Left cardiac atrium (tissue), 4 donors: ENCODE data around the gene MEF2C. TPM values are rescaled to one million over a fixed set of nuclear protein-coding genes. Genes with fewer than 3 reads are reported as not detected.
A peak's percentile ranks its signal among the peaks of the same experiment; 100 is the strongest.

Experiments
- ATAC-seq, 2 donors: fragments of 200-7000 bp; cut with Tn5 transposase; one replicate each; pipeline ENCODE4 v1.9.1; 2020; ENCODE audit warnings: mild to moderate bottlenecking in 2 of 2, moderate library complexity in 2 of 2
- DNase-seq: peaks from one replicate; pipeline ENCODE4 v3.0.0-alpha.2; 2020
- intact Hi-C, 2 donors: fragments of 100-400 bp; cut with DNase I; formaldehyde crosslinking; loops; one replicate each; pipeline versions ENCODE4 v1.14.1 to v1.15.1; 2022 to 2023
- total RNA-seq, 2 donors: library from RNA; stranded (reverse); fragmentation: NEBNext Ultra II Directional; extraction: Animal tissue kit (Norgen Biotek cat#: 25700); gene quantifications; one replicate each; pipeline ENCODE4 v1.2.1, GENCODE V29; 2021
- donor health status: DM: no; HTN: yes; CAD: no.
- donor health status: DM: no; HTN: yes; CAD: no; lungs with severe emphysema.
- donor health status: DM: yes; HTN: yes; CAD: no.
- donor health status: Dilated cardiomyopathy.

MEF2C gene
- total RNA-seq, 2 donors from 2014 or later, result 48.3 to 53.7 TPM

DNA sequence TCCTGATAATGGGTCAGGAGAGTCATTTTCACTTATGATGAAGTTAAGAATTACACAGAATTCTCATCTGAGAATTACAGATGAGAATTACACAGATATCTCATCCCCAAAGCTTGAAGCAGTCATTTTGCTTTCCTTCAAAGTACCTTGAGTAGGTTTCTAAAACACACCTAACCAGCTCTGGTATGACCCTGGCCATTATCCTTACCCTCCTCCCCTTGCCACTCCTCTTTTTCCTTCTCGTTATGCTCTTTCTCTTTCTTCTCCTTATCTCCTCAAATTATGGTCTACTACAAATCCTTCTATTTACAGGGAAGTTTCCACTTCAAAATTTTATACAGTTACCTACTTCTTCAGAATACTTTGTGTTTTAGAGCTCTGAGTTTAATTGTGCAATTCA is 44.5 kb downstream of the MEF2C start:
- intact Hi-C loops, result loop anchor here (10.0 kb wide), 2 partner anchors 46 to 104 kb away; partner anchors contain the start of gene MEF2C (in 1 of the 2)

GRCh38 chr5:88837817-88838216 is 45.2 kb downstream of the MEF2C start:
- DNase-seq (no peak), ATAC-seq (no peak)
- intact Hi-C loops, result loop anchor here (10.0 kb wide), 2 partner anchors 47 to 103 kb away; partner anchors contain the start of gene MEF2C (in 1 of the 2)

More for the DNA sequence above, 44.5 kb downstream of the MEF2C start:
- ATAC-seq (no peak), DNase-seq (no peak)

GRCh38 chr5:88837222-88837621 is 45.8 kb downstream of the MEF2C start:
- ATAC-seq (no peak), DNase-seq (no peak)
- intact Hi-C loops, result loop anchor here (10.0 kb wide), 2 partner anchors 48 to 102 kb away; partner anchors contain the start of gene MEF2C (in 1 of the 2)

DNA sequence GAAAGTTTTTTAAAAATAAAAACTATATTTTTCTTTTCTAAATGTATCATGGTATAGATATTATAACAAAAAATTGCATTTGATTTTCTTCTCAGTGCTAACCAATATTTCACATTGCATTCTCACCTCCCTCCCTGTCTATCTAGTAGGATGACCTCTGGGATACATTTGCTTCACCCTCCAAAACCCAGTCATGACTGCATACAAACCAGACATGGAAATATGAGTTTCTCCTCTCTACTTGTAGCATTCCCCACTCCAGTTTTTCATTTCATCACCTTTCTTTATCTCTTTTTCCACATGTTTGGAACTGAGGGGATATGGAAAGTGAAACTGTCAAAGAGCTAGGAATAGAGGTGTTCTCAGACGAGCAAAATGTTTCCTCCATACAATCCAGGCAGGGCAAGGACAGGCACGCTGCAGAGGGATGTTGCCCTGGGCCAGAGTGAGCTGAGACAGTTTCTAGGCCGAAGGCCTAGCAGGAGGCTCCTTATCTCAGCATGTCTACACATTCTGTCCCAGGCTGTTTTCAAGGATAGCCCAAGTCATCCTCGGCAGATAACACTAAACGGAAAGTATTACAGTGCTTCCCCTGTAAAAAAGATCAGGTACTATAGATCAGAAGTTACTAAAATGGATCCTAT is 46.7 kb downstream of the MEF2C start:
- intact Hi-C loops, result loop anchor here (10.0 kb wide), 2 partner anchors 48 to 102 kb away; partner anchors contain the start of gene MEF2C (in 1 of the 2)
- peak; percentile 36 for DNase-seq
- ATAC-seq, result peak; percentile 88 to 92

- DNase-seq (no peak), ATAC-seq (no peak)
- intact Hi-C loops, result loop anchor here (10.0 kb wide), 2 partner anchors 50 to 100 kb away; partner anchors contain the start of gene MEF2C (in 1 of the 2)
Measured at GRCh38 chr5:88834499-88834898, 48.5 kb downstream of the MEF2C start.

DNA sequence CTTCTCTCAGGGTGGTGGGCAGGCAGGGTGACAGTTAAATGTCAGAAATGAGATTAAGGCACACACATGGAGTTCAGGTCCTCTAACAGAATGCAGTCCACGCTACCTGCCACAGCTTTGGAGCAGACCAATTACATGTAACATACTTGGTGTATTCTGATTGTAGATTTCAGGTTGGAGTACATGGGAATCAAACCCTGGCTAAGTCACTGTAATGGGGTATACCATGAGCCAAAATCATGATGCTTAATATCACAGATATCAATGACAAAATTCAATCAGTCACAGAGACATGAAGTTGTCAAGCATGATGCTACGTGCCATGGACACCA is 48.9 kb downstream of the MEF2C start:
- DNase-seq (no peak), ATAC-seq (no peak)
- intact Hi-C loops, result loop anchor here (10.0 kb wide), 2 partner anchors 51 to 99 kb away; partner anchors contain the start of gene MEF2C (in 1 of the 2)

DNA sequence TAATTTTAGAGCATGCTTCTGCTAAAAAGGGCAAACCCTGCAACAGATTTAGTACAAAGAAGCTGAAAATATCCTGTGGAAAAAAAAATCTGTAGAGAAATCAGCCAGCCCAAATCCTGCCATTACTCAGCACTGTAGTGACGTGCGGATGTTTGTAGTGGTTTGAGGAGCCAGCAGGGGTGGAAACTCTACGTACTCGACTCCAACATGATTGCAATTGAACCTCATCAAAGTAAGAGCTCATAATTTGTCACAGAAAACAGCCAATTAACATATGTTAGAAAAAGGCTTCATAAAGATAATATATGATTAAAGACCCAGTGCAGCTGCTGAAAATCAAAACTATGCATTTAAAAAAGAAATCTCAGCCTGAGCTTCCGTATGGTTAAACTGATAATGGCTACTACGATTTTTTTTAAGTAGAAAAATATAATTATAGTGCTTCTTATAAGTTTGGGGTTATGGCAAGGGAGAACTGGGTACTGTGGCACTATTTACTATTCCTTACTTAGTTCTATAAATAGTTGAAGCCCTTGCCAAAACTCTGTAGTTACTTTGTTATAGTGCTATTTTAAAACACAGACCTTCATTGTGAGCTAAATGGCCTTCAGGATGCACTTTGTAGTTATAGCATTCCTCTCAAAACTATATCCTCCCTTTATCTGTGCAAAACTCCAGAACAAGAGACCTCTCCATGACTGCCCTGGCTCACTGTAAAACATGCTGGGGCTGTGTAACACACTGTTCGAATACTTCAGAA is 49.4 kb downstream of the MEF2C start:
- ATAC-seq, result peak; percentile 77
- intact Hi-C loops, result loop anchor here (10.0 kb wide), 2 partner anchors 51 to 99 kb away; partner anchors contain the start of gene MEF2C (in 1 of the 2)
- DNase-seq, result peak; percentile 61

- DNase-seq (no peak), ATAC-seq (no peak)
- intact Hi-C loops, result loop anchor here (10.0 kb wide), 2 partner anchors 53 to 97 kb away; partner anchors contain the start of gene MEF2C (in 1 of the 2)
Measured at GRCh38 chr5:88831816-88832215, 51.2 kb downstream of the MEF2C start.

DNA sequence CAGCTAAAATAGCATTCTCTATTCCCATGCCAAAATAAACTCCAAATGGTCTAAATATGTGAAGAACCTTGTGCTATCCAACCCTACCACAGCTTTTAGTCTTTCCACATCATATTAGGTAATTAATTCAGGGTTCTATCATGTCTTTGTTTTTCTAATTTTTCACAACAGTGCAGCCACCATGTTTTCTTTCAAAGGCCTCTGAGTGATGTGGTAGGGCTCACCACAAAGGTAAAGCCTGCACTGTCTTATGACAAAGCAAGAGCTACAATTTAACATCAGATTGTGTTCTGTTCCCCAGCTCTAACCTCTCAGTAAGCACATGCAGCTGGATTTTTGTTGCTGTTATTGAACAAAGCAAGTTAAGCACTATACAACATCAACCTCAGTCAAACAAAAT is 52.4 kb downstream of the MEF2C start:
- no peak for ATAC-seq
- DNase-seq, result no peak
- intact Hi-C loops, result loop anchor here (10.0 kb wide), 2 partner anchors 54 to 96 kb away; partner anchors contain the start of gene MEF2C (in 1 of the 2)

DNA sequence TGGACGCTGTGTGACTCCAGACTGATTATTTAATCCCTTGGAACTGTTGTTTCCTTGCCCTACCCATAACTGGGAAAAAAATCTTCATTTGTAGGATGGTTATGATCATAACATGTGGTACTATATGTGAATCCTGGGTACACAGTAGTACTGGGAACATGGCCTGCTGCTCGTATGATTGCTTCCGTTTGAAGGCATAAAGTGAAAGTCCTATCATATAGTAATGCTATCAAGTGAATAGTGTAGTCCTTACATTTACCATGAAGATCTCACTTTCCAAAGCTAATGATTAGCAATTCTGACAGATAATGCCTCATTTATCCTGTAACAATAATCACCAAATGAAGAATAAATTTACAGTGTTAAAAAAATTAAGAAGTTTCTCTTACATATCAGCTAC is 53.2 kb downstream of the MEF2C start:
- ATAC-seq, result no peak
- intact Hi-C loops, result loop anchor here (5.0 to 10.0 kb wide), 4 partner anchors 42 to 95 kb away; partner anchors contain the start of gene MEF2C (in 2 of the 2)
- DNase-seq, result no peak

DNA sequence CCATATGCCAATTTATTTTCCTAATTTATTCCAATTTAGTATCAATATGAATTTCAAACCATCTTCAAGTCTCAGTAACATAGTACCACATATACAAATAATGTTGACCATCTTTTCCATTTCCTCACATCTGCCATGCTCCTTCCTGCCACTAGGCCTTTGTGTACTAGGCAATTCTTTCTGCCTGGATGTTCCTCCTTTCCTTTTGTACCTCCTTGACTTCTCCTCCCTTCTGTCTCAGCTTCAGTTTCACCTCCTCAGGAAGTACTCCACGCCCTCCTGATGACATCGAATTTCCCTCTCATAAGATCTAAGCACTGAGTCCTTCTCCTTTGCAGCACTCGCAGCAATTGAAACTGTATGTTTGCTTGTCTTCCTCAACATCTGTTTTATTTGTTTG is 53.9 kb downstream of the MEF2C start:
- ATAC-seq (peak; percentile 6 to 28), DNase-seq (no peak)
- intact Hi-C loops, result loop anchor here in 1 of 2 donors (5.0 kb wide), 2 partner anchors 42 to 53 kb away; partner anchors contain the start of gene MEF2C

DNA sequence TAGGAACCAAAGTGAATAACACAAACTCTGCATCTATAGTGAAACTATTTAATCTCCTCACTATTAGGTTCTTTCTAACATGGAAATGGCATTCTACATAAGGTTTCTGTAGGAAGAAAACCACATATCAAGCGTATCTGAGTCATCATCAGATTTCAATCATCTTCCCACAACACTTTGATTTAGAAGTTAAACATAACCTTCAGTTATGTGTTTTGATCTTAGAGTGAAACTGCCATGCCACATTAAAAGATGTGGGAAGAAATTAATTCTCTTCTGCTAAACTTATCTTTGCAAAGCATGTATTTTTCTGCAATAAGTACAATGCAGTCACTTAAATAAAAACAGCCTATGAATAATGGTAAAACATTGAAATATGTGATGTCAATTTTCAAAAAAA is 55.0 kb downstream of the MEF2C start:
- intact Hi-C loops, result loop anchor here in 1 of 2 donors (5.0 kb wide), 2 partner anchors 41 to 54 kb away; partner anchors contain the start of gene MEF2C
- DNase-seq, result no peak
- ATAC-seq, result no peak

DNA sequence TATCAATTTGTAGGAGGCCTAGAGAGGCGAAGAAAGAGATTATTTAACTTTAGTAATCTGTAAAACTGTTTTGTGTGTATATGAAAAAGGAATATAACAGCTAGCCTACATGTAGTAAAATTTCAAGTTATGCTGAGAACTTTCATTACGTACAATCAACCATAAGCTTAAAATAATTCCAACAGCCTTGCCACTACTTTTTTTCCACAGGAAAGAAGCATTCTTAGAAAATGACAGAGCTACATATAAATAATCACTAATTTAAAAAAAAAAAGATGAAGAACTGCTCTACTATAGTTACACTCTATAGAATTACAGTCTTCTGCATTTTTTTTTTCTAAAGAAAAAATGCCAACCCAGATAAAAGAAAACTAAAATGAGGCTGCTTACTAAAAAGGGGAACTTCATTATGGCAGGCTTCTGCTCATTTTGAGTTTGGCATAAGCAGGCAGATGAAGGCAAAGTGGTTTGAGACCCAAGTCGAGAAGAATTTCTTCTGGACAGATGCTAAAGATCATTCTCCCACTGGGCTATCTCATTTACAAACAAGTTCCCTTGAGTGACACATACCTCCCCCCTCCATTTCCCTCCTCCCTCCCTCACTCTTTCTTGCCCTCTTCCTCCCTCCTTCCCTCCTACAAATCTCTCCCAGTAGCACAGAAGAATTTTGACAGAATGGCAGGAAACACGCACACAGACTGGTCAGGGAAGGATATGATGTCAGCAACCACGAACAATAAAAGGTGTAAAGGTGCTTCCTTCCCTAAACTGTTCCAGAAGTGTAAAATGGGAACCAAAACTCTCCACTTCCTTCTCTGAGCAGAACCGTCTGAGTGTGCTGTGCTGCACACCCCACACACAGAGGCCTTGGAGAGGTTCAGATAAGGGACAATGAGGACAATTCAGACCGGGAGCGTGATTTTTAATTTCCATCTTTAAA is 56.1 kb downstream of the MEF2C start:
- DNase-seq, result peak; percentile 45
- ATAC-seq, result peak; percentile 80 to 87
- intact Hi-C loops, result loop anchor here in 1 of 2 donors (5.0 kb wide), 2 partner anchors 40 to 55 kb away; partner anchors contain the start of gene MEF2C

DNA sequence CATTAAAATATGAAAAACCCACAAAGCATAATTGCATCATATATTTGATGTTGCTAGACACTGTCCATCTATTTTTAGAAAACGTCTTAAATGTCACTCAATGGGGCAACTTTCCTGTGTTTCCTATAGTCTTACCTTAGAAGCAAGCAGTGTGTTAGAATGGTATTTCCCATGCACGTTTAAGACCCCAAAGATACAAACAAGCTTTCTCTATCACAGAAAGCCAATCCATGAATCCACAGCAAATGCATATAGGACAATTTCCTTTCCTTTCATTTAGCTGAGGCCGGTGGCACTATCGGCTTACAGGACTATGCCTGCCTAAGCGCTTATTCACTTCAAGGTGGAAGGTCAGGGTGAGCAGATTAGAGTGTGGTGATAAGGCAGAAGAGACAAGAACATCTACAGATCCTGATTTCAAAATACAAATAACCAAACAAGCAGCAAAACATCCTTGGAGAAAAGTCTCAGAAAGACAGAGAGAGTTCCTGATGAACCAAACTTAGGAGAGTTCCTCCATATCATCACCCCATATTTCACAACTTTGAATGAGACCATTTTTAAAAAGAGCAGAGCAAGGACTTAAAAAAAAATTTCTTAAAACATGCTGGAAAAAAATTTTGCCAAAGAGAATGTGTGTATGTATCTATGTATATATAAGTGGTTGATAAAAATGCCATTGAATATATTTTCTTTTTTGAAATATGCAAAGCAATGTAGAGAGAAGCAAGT is 57.2 kb downstream of the MEF2C start:
- intact Hi-C loops, result loop anchor here in 1 of 2 donors (5.0 kb wide), 2 partner anchors 38 to 57 kb away; partner anchors contain the start of gene MEF2C
- DNase-seq, result no peak
- no peak for ATAC-seq

DNA sequence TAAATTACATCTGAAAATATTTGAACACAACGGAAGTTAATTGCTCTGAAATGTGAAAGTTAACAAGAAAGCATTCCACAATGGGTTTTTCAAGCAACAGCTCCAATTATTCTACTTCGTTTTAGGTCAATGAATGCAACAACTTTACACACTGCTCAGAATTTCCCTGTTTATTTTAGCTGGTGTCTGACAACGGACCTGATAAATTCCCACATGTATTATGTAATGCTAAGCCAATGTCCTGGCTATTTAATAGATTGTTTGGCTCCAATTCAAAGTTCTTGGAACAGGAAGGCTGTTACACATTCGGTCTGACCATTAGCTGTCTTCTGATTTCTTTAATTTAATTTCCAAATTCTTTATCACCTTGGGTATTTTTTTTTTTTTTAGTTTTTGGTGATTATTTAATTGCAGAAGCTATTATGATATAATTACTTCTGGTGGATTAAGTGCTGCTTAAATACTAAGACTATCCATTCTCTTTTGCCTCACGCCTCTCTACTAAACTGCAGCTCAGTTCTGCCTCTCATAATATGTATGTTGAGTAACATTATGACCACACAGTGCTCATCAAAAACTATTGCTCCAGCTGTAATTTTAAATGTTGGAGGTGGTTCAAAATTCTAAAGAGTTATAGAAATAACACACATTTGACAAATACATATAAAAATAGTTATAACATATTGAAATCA is 57.9 kb downstream of the MEF2C start:
- intact Hi-C loops, result loop anchor here in 1 of 2 donors (5.0 kb wide), 2 partner anchors 38 to 57 kb away; partner anchors contain the start of gene MEF2C
- ATAC-seq, result peak; percentile 62 to 65

DNA sequence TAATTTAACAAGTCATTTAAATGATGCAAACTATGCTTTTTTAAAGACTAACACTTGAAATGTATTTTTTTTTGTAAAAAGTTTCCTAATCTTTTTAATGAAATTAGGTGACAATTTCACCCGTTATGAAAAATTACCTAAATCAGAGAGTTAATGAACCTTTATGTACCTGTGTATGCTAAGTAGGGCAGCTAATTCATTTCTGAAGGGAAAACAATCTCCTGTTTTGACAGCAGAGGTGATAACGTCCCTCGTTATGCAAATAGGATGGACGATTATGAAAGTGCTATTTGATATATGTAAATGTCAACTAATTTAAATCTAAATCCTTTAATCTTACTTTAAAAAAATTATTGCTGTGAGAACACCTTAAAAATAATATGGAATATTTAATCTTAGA is 58.8 kb downstream of the MEF2C start:
- ATAC-seq (no peak), DNase-seq (no peak)

More for the DNA sequence above, 57.9 kb downstream of the MEF2C start:
- no peak for DNase-seq

DNA sequence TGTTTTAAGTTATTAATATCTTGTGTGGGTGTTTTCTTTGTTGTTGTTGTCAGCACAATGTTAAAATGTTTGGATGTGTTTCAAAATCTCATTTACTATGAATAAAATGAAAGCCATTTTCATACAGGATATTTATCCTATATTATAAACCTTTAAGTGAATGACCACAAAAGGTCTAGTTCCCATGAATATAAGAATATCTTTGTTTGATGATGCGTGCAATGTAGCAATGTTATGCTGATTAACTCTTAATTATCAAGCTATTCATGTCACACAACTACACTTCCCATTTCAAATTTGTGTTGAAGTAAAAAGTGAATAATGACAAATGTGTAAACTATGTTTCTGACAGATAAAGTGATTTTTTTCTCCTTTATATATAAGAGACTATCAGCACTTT is 59.8 kb downstream of the MEF2C start:
- no peak for ATAC-seq
- intact Hi-C loops, result no loop called here
- no peak for DNase-seq

More for the DNA sequence above, 58.8 kb downstream of the MEF2C start:
- intact Hi-C loops, result no loop called here
